ENCODE data around the gene NUDT15. TPM values are rescaled to one million over a fixed set of nuclear protein-coding genes. Genes with fewer than 3 reads are reported as not detected.
A peak's percentile ranks its signal among the peaks of the same experiment; 100 is the strongest.
"Not testable (repeated sequence)": the region's sequence is repeated elsewhere in the genome, so short reads cannot be mapped to it uniquely, and the experiment has no call there.

Gene NUDT15
- total RNA-seq, 4 donors from 2014 or later: 5.6 to 10.0 (median 9.1) TPM

- no peak overlapping the region for H3K27ac ChIP-seq
These were observed 37.6 kb upstream of the NUDT15 start for GRCh38 chr13:47999973-48000372.

GRCh38 chr13:48000559-48001113 lies 36.9 kb upstream of the NUDT15 start:
- no peaks in the 10 kb centered on the region for H3K9me3 ChIP-seq
- peak overlapping the region; percentile 87 for H3K27ac ChIP-seq
- H3K4me3 ChIP-seq: peak overlapping the region; percentile 98
- no peaks in the 10 kb centered on the region for H3K36me3 ChIP-seq
- no peaks in the 10 kb centered on the region for H3K27me3 ChIP-seq
- DNase-seq (ENCODE audit: low spot score in 2 of 2): no peak
- WGBS: 2% methylated on average over 20 of the region's 25 CpGs
- H3K4me1 ChIP-seq: peaks cover 27% of the 10 kb centered on the region
- TF ChIP-seq POLR2A (IDR thresholded peaks at IDR 0.05) (no peak), POLR2AphosphoS5 (IDR thresholded peaks at IDR 0.05) (no peak), EP300 (IDR thresholded peaks at IDR 0.05) (no peak)
- TF ChIP-seq, protein P1, sequence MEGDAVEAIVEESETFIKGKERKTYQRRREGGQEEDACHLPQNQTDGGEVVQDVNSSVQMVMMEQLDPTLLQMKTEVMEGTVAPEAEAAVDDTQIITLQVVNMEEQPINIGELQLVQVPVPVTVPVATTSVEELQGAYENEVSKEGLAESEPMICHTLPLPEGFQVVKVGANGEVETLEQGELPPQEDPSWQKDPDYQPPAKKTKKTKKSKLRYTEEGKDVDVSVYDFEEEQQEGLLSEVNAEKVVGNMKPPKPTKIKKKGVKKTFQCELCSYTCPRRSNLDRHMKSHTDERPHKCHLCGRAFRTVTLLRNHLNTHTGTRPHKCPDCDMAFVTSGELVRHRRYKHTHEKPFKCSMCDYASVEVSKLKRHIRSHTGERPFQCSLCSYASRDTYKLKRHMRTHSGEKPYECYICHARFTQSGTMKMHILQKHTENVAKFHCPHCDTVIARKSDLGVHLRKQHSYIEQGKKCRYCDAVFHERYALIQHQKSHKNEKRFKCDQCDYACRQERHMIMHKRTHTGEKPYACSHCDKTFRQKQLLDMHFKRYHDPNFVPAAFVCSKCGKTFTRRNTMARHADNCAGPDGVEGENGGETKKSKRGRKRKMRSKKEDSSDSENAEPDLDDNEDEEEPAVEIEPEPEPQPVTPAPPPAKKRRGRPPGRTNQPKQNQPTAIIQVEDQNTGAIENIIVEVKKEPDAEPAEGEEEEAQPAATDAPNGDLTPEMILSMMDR (IDR thresholded peaks at IDR 0.05): no peak

More at GRCh38 chr13:47999973-48000372, 37.6 kb upstream of the NUDT15 start:
- no peak for DNase-seq (ENCODE audit: low spot score in 2 of 2)
- Histone ChIP-seq H3K4me1 (peaks cover 27% of the 10 kb centered on the region), H3K27me3 (no peaks in the 10 kb centered on the region), H3K9me3 (no peaks in the 10 kb centered on the region), H3K36me3 (no peaks in the 10 kb centered on the region), H3K4me3 (peak overlapping the region; percentile 98)
- WGBS: 33% methylated on average over 5 of the region's 5 CpGs
- TF ChIP-seq, protein P1 (IDR thresholded peaks at IDR 0.05): no peak
- no peak for TF ChIP-seq POLR2A (IDR thresholded peaks at IDR 0.05)
- no peak for TF ChIP-seq POLR2AphosphoS5 (IDR thresholded peaks at IDR 0.05)
- no peak for TF ChIP-seq EP300 (IDR thresholded peaks at IDR 0.05)

- Histone ChIP-seq H3K9me3 (no peaks in the 10 kb centered on the region), H3K36me3 (no peaks in the 10 kb centered on the region), H3K4me3 (peak within 1 kb of the TSS; percentile 98), H3K27me3 (no peaks in the 10 kb centered on the region), H3K4me1 (peaks cover 27% of the 10 kb centered on the region), H3K27ac (peak within 1 kb of the TSS; percentile 87)
- WGBS: 1% methylated on average over 20 of the region's 52 CpGs
- TF ChIP-seq POLR2AphosphoS5 (IDR thresholded peaks at IDR 0.05) (no peak), POLR2A (IDR thresholded peaks at IDR 0.05) (peak in 1 of 2 donors; percentile 58)
- DNase-seq (ENCODE audit: low spot score in 2 of 2): peak; percentile 85 to 91
These were observed 36.2 kb upstream of the NUDT15 start, which contains the start of gene SUCLA2 for GRCh38 chr13:48001114-48001881. Gene SUCLA2 (minus strand): TSS chr13:48001273. CDS start chr13:48001269, 4 bp downstream.

DNA sequence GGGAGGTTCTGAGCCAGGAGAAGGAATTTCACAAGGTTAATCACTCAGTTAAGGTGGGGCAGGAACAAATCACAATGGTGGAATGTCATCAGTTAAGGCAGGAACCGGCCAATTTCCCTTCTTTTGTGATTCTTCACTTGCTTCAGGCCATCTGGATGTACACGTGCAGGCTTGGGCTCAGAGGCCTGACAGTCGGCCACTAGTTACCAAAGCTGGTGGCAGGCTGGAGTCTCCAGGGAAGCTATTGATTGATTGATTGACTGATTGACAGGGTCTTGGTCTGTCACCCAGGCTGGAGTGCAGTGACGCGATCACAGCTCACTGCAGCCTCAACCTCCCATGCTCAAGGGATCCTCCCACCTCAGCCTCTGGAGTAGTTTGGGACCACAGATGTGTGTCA lies 35.5 kb upstream of the NUDT15 start:
- H3K9me3 ChIP-seq; H3K27me3 ChIP-seq; DNase-seq (ENCODE audit: low spot score in 2 of 2); H3K36me3 ChIP-seq; H3K27ac ChIP-seq: not testable (repeated sequence)
- Histone ChIP-seq H3K4me1 (peaks cover 27% of the 10 kb centered on the region), H3K4me3 (peak overlapping the region; percentile 98)
- WGBS: 21% methylated on average over 5 of the region's 5 CpGs

- no peaks in the 10 kb centered on the region for H3K27me3 ChIP-seq
These were observed 33.3 kb upstream of the NUDT15 start for GRCh38 chr13:48004201-48004600.

DNA sequence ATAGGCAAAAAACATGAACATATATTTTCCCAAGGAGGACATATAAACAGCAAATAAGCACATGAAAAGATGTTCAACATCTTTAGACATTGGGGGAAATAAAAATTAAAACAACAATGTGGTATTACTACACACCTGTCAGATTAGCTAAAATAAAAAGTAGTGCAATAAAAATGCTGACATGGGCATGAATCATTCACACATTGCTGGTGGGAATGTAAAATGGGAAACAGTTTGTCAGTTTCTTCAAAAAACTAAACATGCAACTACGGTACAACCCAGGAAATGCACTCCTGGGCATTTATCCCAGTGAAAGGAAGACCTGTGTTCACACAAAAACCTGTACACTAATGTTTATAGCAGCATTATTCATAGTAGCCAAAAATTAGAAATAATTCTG lies 31.1 kb upstream of the NUDT15 start:
- Histone ChIP-seq H3K36me3 (no peaks in the 10 kb centered on the region), H3K4me3 (no peak overlapping the region), H3K4me1 (peaks cover 14% of the 10 kb centered on the region), H3K9me3 (no peaks in the 10 kb centered on the region), H3K27ac (no peak overlapping the region), H3K27me3 (no peaks in the 10 kb centered on the region)
- WGBS: 44% methylated on average over 1 of the region's 1 CpG
- TF ChIP-seq POLR2A (IDR thresholded peaks at IDR 0.05) (no peak), EP300 (IDR thresholded peaks at IDR 0.05) (no peak), POLR2AphosphoS5 (IDR thresholded peaks at IDR 0.05) (no peak)
- TF ChIP-seq, protein P1 (IDR thresholded peaks at IDR 0.05): no peak
- no peak for DNase-seq (ENCODE audit: low spot score in 2 of 2)

More at GRCh38 chr13:48004201-48004600, 33.3 kb upstream of the NUDT15 start:
- TF ChIP-seq EP300 (IDR thresholded peaks at IDR 0.05) (no peak), POLR2A (IDR thresholded peaks at IDR 0.05) (no peak), POLR2AphosphoS5 (IDR thresholded peaks at IDR 0.05) (no peak)
- TF ChIP-seq, protein P1 (IDR thresholded peaks at IDR 0.05): no peak
- Histone ChIP-seq H3K4me1 (peaks cover 24% of the 10 kb centered on the region), H3K27ac (no peak overlapping the region), H3K4me3 (no peak overlapping the region), H3K9me3 (no peaks in the 10 kb centered on the region), H3K36me3 (no peaks in the 10 kb centered on the region)
- 80% methylated on average over 2 of the region's 2 CpGs for WGBS
- DNase-seq (ENCODE audit: low spot score in 2 of 2): no peak

Data from suprapubic skin (tissue), 4 donors.